IMR-90 (cell line): ENCODE measurements around the gene OR2V2. TPM values are rescaled to one million over a fixed set of nuclear protein-coding genes. Genes with fewer than 3 reads are reported as not detected.

Source experiments
- ATAC-seq: fragments of 200-7000 bp; cut with Tn5 transposase; 2 replicates; pipeline ENCODE4 v1.9.1; 2020; ENCODE audit warnings: low read depth, mild to moderate bottlenecking, moderate library complexity
- BruUV-seq: library from RNA; stranded (reverse); fragments of 400-500 nt; replicated peaks from 2 replicates; lab custom pipeline; 2021; lab: Mats Ljungman, UMichigan
- CTCF ChIA-PET: fragments of 300-600 bp; formaldehyde crosslinking; extraction: SDS; loops from one replicate; lab custom pipeline; 2021; ENCODE audit warnings: antibody characterized with exemption; lab: Yijun Ruan, JAX
- POLR2A ChIA-PET: fragments of 300-600 bp; sonication (Branson Sonifier 250); formaldehyde crosslinking; loops from one replicate; lab custom pipeline; 2022; ENCODE audit warnings: antibody characterized with exemption; ENCODE audit not compliant: unreplicated experiment; lab: Charles Lee
- DNase-seq: peaks from one replicate; pipeline ENCODE4 v3.0.0; 2013
- H2AFZ ChIP-seq: replicated peaks from 2 replicates; pipeline ENCODE3; 2013; ENCODE audit warnings: low read length, mild to moderate bottlenecking; ENCODE audit not compliant: poor library complexity
- H2AK5ac ChIP-seq: 2 replicates; pipeline ENCODE4 v1.6.1; 2013; ENCODE audit warnings: low read depth, low read length, inconsistent platforms
- H2AK9ac ChIP-seq: replicated peaks from 2 replicates; pipeline ENCODE3; 2013; ENCODE audit warnings: mild to moderate bottlenecking, low read depth, low read length, moderate library complexity; ENCODE audit not compliant: poor library complexity
- H2BK120ac ChIP-seq: 2 replicates; pipeline ENCODE4 v1.6.1; 2013; ENCODE audit warnings: low read depth, low read length, inconsistent platforms
- H2BK15ac ChIP-seq: 3 replicates; pipeline ENCODE4 v1.6.1; 2013; ENCODE audit warnings: low read depth, low read length, inconsistent platforms
- H2BK20ac ChIP-seq: 2 replicates; pipeline ENCODE4 v1.6.1; 2013; ENCODE audit warnings: low read depth, mild to moderate bottlenecking, inconsistent platforms, low read length, moderate library complexity
- H2BK5ac ChIP-seq: 2 replicates; pipeline ENCODE4 v1.6.1; 2013; ENCODE audit warnings: mild to moderate bottlenecking, low read depth, low read length, inconsistent platforms; ENCODE audit not compliant: poor library complexity, severe bottlenecking
- H3K14ac ChIP-seq: replicated peaks from 2 replicates; pipeline ENCODE4 v1.6.1; 2013; ENCODE audit warnings: low read depth, low read length, inconsistent platforms
- H3K18ac ChIP-seq: 2 replicates; pipeline ENCODE4 v1.6.1; 2013; ENCODE audit warnings: low read depth, low read length, control low read depth
- H3K23ac ChIP-seq: 2 replicates; pipeline ENCODE4 v1.6.1; 2013; ENCODE audit warnings: low read depth, low read length, inconsistent platforms
- H3K27ac ChIP-seq: 2 replicates; pipeline ENCODE4 v1.5.1; 2013; ENCODE audit warnings: mild to moderate bottlenecking, control low read depth, low read length; ENCODE audit not compliant: insufficient read depth
- H3K27me3 ChIP-seq: 2 replicates; pipeline ENCODE4 v1.6.1; 2013; ENCODE audit warnings: low read length; ENCODE audit not compliant: control insufficient read depth, insufficient read depth
- H3K36me3 ChIP-seq: 2 replicates; pipeline ENCODE4 v1.6.1; 2013; ENCODE audit warnings: low read length, mixed read lengths; ENCODE audit not compliant: control insufficient read depth, insufficient read depth
- H3K4ac ChIP-seq: 2 replicates; pipeline ENCODE4 v1.6.1; 2013; ENCODE audit warnings: low read depth, low read length, inconsistent platforms
- H3K4me1 ChIP-seq: 2 replicates; pipeline ENCODE4 v1.6.1; 2013; ENCODE audit warnings: low read length, mixed read lengths; ENCODE audit not compliant: control insufficient read depth, insufficient read depth
- H3K4me2 ChIP-seq: 2 replicates; pipeline ENCODE4 v1.6.1; 2013; ENCODE audit warnings: low read depth, mild to moderate bottlenecking, control low read depth, low read length, moderate library complexity
- H3K4me3 ChIP-seq: 2 replicates; pipeline ENCODE4 v1.5.1; 2013; ENCODE audit warnings: low read depth, mild to moderate bottlenecking, control low read depth, low read length, moderate library complexity; ENCODE audit not compliant: insufficient read depth
- H3K56ac ChIP-seq: 2 replicates; pipeline ENCODE4 v1.6.1; 2013; ENCODE audit warnings: low read length, inconsistent platforms; ENCODE audit not compliant: insufficient read depth; ENCODE audit errors: extremely low read depth
- H3K79me1 ChIP-seq, 2 experiments: 2 replicates each; pipeline ENCODE4 v1.6.1; 2013; ENCODE audit warnings: low read length in 2 of 2, inconsistent platforms in 1 of 2, low read depth in 1 of 2
- H3K9ac ChIP-seq: 2 replicates; pipeline ENCODE4 v1.6.1; 2013; ENCODE audit warnings: low read depth, low read length, control low read depth
- H3K9me1 ChIP-seq: 2 replicates; pipeline ENCODE4 v1.6.1; 2013; ENCODE audit warnings: low read length, inconsistent platforms; ENCODE audit not compliant: insufficient read depth
- H3K9me3 ChIP-seq: 2 replicates; pipeline ENCODE4 v1.6.1; 2013; ENCODE audit warnings: low read length; ENCODE audit not compliant: control insufficient read depth, insufficient read depth
- H4K20me1 ChIP-seq: 2 replicates; pipeline ENCODE4 v1.6.1; 2013; ENCODE audit warnings: low read length, inconsistent platforms; ENCODE audit not compliant: insufficient read depth
- H4K5ac ChIP-seq: 2 replicates; pipeline ENCODE4 v1.6.1; 2013; ENCODE audit warnings: mild to moderate bottlenecking, low read depth, low read length, control low read depth
- H4K8ac ChIP-seq, 2 experiments: 2 replicates each; pipeline ENCODE4 v1.6.1; 2013; ENCODE audit warnings: low read depth in 2 of 2, low read length in 2 of 2, control low read depth in 1 of 2, inconsistent platforms in 1 of 2
- H4K91ac ChIP-seq: 2 replicates; pipeline ENCODE4 v1.6.1; 2013; ENCODE audit warnings: low read depth, low read length, inconsistent platforms; ENCODE audit not compliant: insufficient read depth
- CEBPB ChIP-seq: IDR thresholded peaks from 2 replicates; pipeline ENCODE4 v1.6.1; 2012; ENCODE audit warnings: low read depth, low read length, improper control_type of control experiment
- FOS ChIP-seq: fragments of 150-350 bp; IDR thresholded peaks from 2 replicates; pipeline ENCODE4 v1.6.1; 2016; ENCODE audit warnings: low read depth, low read length
- MXI1 ChIP-seq: IDR thresholded peaks from 2 replicates; pipeline ENCODE4 v1.6.1; 2012; ENCODE audit warnings: low read depth, mild to moderate bottlenecking, low read length, moderate library complexity, borderline replicate concordance
- POLR2A ChIP-seq: IDR thresholded peaks from 2 replicates; pipeline ENCODE4 v1.6.1; 2012; ENCODE audit warnings: mild to moderate bottlenecking, low read depth, low read length
- RAD21 ChIP-seq: IDR thresholded peaks from 2 replicates; pipeline ENCODE4 v1.6.1; 2012; ENCODE audit warnings: low read length, improper control_type of control experiment
- RCOR1 ChIP-seq: IDR thresholded peaks from 2 replicates; pipeline ENCODE4 v1.6.1; 2012; ENCODE audit warnings: mild to moderate bottlenecking, low read length, improper control_type of control experiment; ENCODE audit not compliant: insufficient replicate concordance
- SMC3 ChIP-seq: fragments of 150-350 bp; IDR thresholded peaks from 2 replicates; pipeline ENCODE4 v1.6.1; 2016; ENCODE audit warnings: low read depth, mild to moderate bottlenecking, antibody characterized with exemption, low read length, moderate library complexity
- WGBS, 2 experiments: methylation state at CpG; one replicate each; pipeline versions ENCODE4 v1.1.5 to v1.1.7; 2013; ENCODE audit warnings: missing lambda C conversion rate in 2 of 2; ENCODE audit not compliant: insufficient read length in 1 of 2; ENCODE audit errors: extremely low coverage in 2 of 2; 5-methylcytosine and 5-hydroxymethylcytosine counted together
- dilution Hi-C: fragments of 300-500 bp; cut with HindIII; formaldehyde crosslinking; loops from one replicate; pipeline ENCODE4 v1.14.3; 2018; ENCODE audit warnings: low sequenced_read_pairs; ENCODE audit not compliant: unreplicated experiment
- in situ Hi-C: fragments of 300-500 bp; cut with MboI; formaldehyde crosslinking; loops from 3 replicates; pipeline ENCODE4 v1.14.3; 2019; ENCODE audit warnings: low sequenced_read_pairs, inconsistent platforms, mixed read lengths
- intact Hi-C: fragments of 100-400 bp; cut with micrococcal nuclease; formaldehyde crosslinking; loops from 2 replicates; pipeline ENCODE4 v1.10.0; 2022
- polyA plus RNA-seq, 3 experiments: library from polyadenylated mRNA; depleted of rRNA; stranded (reverse); fragments of >200 nt; gene quantifications; 2 replicates each; pipeline ENCODE4 v1.2.3, GENCODE V29; 2012; ENCODE audit warnings: low replicate concordance in 1 of 3
- total RNA-seq: library from RNA; depleted of rRNA; stranded (reverse); fragments of >200 nt; gene quantifications from 2 replicates; pipeline ENCODE4 v1.2.3, GENCODE V29; 2012
- TF ChIP-seq, protein P1 (sequence below): fragments of 150-350 bp; IDR thresholded peaks from 2 replicates; pipeline ENCODE4 v1.6.1; 2017; ENCODE audit warnings: mild to moderate bottlenecking, antibody characterized with exemption, low read length, low read depth
- TF ChIP-seq, protein P2 (sequence below): conservative IDR thresholded peaks from 2 replicates; pipeline ENCODE4 v1.5.1; 2012; ENCODE audit warnings: mild to moderate bottlenecking, low read depth, low read length, improper control_type of control experiment

OR2V2 gene
- total and polyA plus RNA-seq, 2 of the 4 experiments (the other 2 are of a cell fraction): not detected

- TF ChIP-seq RAD21: no peak
Observed at GRCh38 chr5:181204113-181204825, 56.9 kb downstream of the OR2V2 start (continued).

- no peak for DNase-seq
- no peak within 1 kb of the TSS for H2BK5ac ChIP-seq
- H2AK5ac ChIP-seq: 0 out of 2 replicates have a peak within 1 kb of the TSS, but pooled peaks have one; percentile 45
- dilution Hi-C loops (no loop called here), in situ Hi-C loops (no loop called here), intact Hi-C loops (no loop called here)
- CTCF ChIA-PET: interaction anchor here (1.3 kb wide), 1 partner anchor 13 kb away, joined by 3 read pairs; no protein-coding TSS in a partner anchor
- no peaks in the 10 kb centered on the region for H4K20me1 ChIP-seq
- POLR2A ChIA-PET: no interaction called here
- WGBS, 2 experiments: 3% methylated on average over 52 of the region's 94 CpGs; no CpG with 5 or more reads in 1 of the 2 experiments
- H3K4ac ChIP-seq: no peak within 1 kb of the TSS
- H2BK120ac ChIP-seq: no peak within 1 kb of the TSS
- peak within 1 kb of the TSS; percentile 79 for H2AK9ac ChIP-seq
- H2AFZ ChIP-seq: peak within 1 kb of the TSS; percentile 91
- H3K4me3 ChIP-seq: peak within 1 kb of the TSS; percentile 57
- no peak within 1 kb of the TSS for H3K56ac ChIP-seq
- H3K27ac ChIP-seq: no peak within 1 kb of the TSS; the same call in 1 of the 2 replicates
- H3K9ac ChIP-seq: no peak within 1 kb of the TSS; the same call in 1 of the 2 replicates
- no peak within 1 kb of the TSS for H2BK20ac ChIP-seq
- no peaks in the 10 kb centered on the region for H3K79me1 ChIP-seq
- no peak within 1 kb of the TSS for H4K8ac ChIP-seq
- H2BK15ac ChIP-seq: no peak within 1 kb of the TSS
- BruUV-seq: no TSS peak
- no peak within 1 kb of the TSS for H4K91ac ChIP-seq
- H3K14ac ChIP-seq: no peak within 1 kb of the TSS
- H3K36me3 ChIP-seq: no peaks in the 10 kb centered on the region
- peaks cover 4% of the 10 kb centered on the region; the same call in 1 of the 2 replicates for H3K4me1 ChIP-seq
- peak; percentile 1 for ATAC-seq
- no peak within 1 kb of the TSS for H3K18ac ChIP-seq
- no peak within 1 kb of the TSS for H3K23ac ChIP-seq
- H3K4me2 ChIP-seq: peak within 1 kb of the TSS; percentile 77
- H3K27me3 ChIP-seq: no peaks in the 10 kb centered on the region; the same call in 1 of the 2 replicates
- TF ChIP-seq FOS (no peak), SMC3 (no peak), RCOR1 (no peak), POLR2A (no peak), CEBPB (no peak), MXI1 (no peak), RAD21 (no peak)
- TF ChIP-seq, protein P1, sequence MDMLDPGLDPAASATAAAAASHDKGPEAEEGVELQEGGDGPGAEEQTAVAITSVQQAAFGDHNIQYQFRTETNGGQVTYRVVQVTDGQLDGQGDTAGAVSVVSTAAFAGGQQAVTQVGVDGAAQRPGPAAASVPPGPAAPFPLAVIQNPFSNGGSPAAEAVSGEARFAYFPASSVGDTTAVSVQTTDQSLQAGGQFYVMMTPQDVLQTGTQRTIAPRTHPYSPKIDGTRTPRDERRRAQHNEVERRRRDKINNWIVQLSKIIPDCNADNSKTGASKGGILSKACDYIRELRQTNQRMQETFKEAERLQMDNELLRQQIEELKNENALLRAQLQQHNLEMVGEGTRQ: no peak
- TF ChIP-seq, protein P2, sequence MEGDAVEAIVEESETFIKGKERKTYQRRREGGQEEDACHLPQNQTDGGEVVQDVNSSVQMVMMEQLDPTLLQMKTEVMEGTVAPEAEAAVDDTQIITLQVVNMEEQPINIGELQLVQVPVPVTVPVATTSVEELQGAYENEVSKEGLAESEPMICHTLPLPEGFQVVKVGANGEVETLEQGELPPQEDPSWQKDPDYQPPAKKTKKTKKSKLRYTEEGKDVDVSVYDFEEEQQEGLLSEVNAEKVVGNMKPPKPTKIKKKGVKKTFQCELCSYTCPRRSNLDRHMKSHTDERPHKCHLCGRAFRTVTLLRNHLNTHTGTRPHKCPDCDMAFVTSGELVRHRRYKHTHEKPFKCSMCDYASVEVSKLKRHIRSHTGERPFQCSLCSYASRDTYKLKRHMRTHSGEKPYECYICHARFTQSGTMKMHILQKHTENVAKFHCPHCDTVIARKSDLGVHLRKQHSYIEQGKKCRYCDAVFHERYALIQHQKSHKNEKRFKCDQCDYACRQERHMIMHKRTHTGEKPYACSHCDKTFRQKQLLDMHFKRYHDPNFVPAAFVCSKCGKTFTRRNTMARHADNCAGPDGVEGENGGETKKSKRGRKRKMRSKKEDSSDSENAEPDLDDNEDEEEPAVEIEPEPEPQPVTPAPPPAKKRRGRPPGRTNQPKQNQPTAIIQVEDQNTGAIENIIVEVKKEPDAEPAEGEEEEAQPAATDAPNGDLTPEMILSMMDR: no peak
- H3K9me3 ChIP-seq: no peaks in the 10 kb centered on the region
- 0 out of 2 replicates have a peak, but pooled peaks cover 6% of the 10 kb centered on the region for H3K9me1 ChIP-seq
- no peak within 1 kb of the TSS for H4K5ac ChIP-seq
Observed at GRCh38 chr5:181204826-181205760, 57.7 kb downstream of the OR2V2 start, which contains the start of gene TRIM7. TSS of gene TRIM7 (minus strand) at chr5:181205196. CDS start at chr5:181205110, 86 bp downstream.
